ENCODE data around the gene ZNF280D. TPM values are rescaled to one million over a fixed set of nuclear protein-coding genes. Genes with fewer than 3 reads are reported as not detected.
"Not testable (repeated sequence)": the region's sequence is repeated elsewhere in the genome, so short reads cannot be mapped to it uniquely, and the experiment has no call there.

Gene ZNF280D
- total RNA-seq, 1 donor from 2014 or later, result 10.0 TPM

GRCh38 chr15:56716334-56716733 lies 17.0 kb downstream of the ZNF280D start:
- no peak for TF ChIP-seq CTCF (conservative IDR thresholded peaks at IDR 0.05)
- Mint-ChIP-seq H3K27ac (ENCODE audit: unreplicated experiment) (no peak overlapping the region), H3K36me3 (ENCODE audit: low read depth) (peaks cover 5% of the 10 kb centered on the region), H3K4me1 (no peaks in the 10 kb centered on the region), H3K27me3 (ENCODE audit: low read depth) (no peaks in the 10 kb centered on the region), H3K4me3 (no peak overlapping the region), H3K9me3 (peaks cover 5% of the 10 kb centered on the region)
- DNase-seq (ENCODE audit: low read depth, low spot score), result no peak

- H3K27me3 Mint-ChIP-seq (ENCODE audit: low read depth), result no peaks in the 10 kb centered on the region
- H3K9me3 Mint-ChIP-seq, result no peaks in the 10 kb centered on the region
- no peak overlapping the region for H3K27ac Mint-ChIP-seq (ENCODE audit: unreplicated experiment)
- TF ChIP-seq CTCF (conservative IDR thresholded peaks at IDR 0.05), result no peak
- DNase-seq (ENCODE audit: low read depth, low spot score), result no peak
- no peaks in the 10 kb centered on the region for H3K4me1 Mint-ChIP-seq
- no peaks in the 10 kb centered on the region for H3K36me3 Mint-ChIP-seq (ENCODE audit: low read depth)
- H3K4me3 Mint-ChIP-seq, result no peak overlapping the region
Measured at GRCh38 chr15:56715220-56715619, 18.1 kb downstream of the ZNF280D start.

GRCh38 chr15:56709502-56709901 lies 23.8 kb downstream of the ZNF280D start:
- H3K9me3 Mint-ChIP-seq; H3K36me3 Mint-ChIP-seq (ENCODE audit: low read depth); H3K27me3 Mint-ChIP-seq (ENCODE audit: low read depth); DNase-seq (ENCODE audit: low read depth, low spot score); H3K4me1 Mint-ChIP-seq; H3K27ac Mint-ChIP-seq (ENCODE audit: unreplicated experiment); H3K4me3 Mint-ChIP-seq: not testable (repeated sequence)

GRCh38 chr15:56699743-56700142 lies 33.6 kb downstream of the ZNF280D start:
- Mint-ChIP-seq H3K4me3 (no peak overlapping the region), H3K4me1 (no peaks in the 10 kb centered on the region), H3K27me3 (ENCODE audit: low read depth) (no peaks in the 10 kb centered on the region), H3K27ac (ENCODE audit: unreplicated experiment) (no peak overlapping the region), H3K9me3 (no peaks in the 10 kb centered on the region), H3K36me3 (ENCODE audit: low read depth) (no peaks in the 10 kb centered on the region)
- TF ChIP-seq CTCF (conservative IDR thresholded peaks at IDR 0.05), result no peak
- DNase-seq (ENCODE audit: low read depth, low spot score), result no peak

- no peak for TF ChIP-seq CTCF (conservative IDR thresholded peaks at IDR 0.05)
- H3K9me3 Mint-ChIP-seq, result no peaks in the 10 kb centered on the region
- no peak for DNase-seq (ENCODE audit: low read depth, low spot score)
- H3K4me1 Mint-ChIP-seq, result no peaks in the 10 kb centered on the region
- H3K4me3 Mint-ChIP-seq, result no peak overlapping the region
- no peaks in the 10 kb centered on the region for H3K27me3 Mint-ChIP-seq (ENCODE audit: low read depth)
- H3K27ac Mint-ChIP-seq (ENCODE audit: unreplicated experiment), result no peak overlapping the region
- H3K36me3 Mint-ChIP-seq (ENCODE audit: low read depth), result no peaks in the 10 kb centered on the region
Measured at GRCh38 chr15:56698270-56698669, 35.0 kb downstream of the ZNF280D start.

GRCh38 chr15:56693761-56694160 lies 39.5 kb downstream of the ZNF280D start:
- no peaks in the 10 kb centered on the region for H3K27me3 Mint-ChIP-seq (ENCODE audit: low read depth)
- H3K27ac Mint-ChIP-seq (ENCODE audit: unreplicated experiment), result no peak overlapping the region
- no peaks in the 10 kb centered on the region for H3K9me3 Mint-ChIP-seq
- DNase-seq (ENCODE audit: low read depth, low spot score), result no peak
- no peak overlapping the region for H3K4me3 Mint-ChIP-seq
- H3K4me1 Mint-ChIP-seq, result no peaks in the 10 kb centered on the region
- TF ChIP-seq CTCF (conservative IDR thresholded peaks at IDR 0.05), result no peak
- no peaks in the 10 kb centered on the region for H3K36me3 Mint-ChIP-seq (ENCODE audit: low read depth)

Measured in neural crest cell (in vitro differentiated cells).